Kidney (tissue), 14 donors: ENCODE results near the gene TGFBR3. TPM values are rescaled to one million over a fixed set of nuclear protein-coding genes. Genes with fewer than 3 reads are reported as not detected.

Source experiments
- DNase-seq, 5 donors: peaks; one replicate each; pipeline ENCODE4 v3.0.0-alpha.2; 2013 to 2020
- FAIRE-seq: peaks from 2 replicates; lab custom pipeline; 2012; peaks lifted over from hg19 to GRCh38; lab: Jason Lieb, UNC
- H3K27ac ChIP-seq, 2 donors: one replicate each; pipeline ENCODE4 v1.7.0; 2013; ENCODE audit warnings: low read depth in 2 of 2, low read length in 2 of 2, inconsistent platforms in 1 of 2
- H3K27me3 ChIP-seq: one replicate; pipeline ENCODE4 v1.7.1; 2013; ENCODE audit warnings: low read length, inconsistent platforms; ENCODE audit not compliant: control insufficient read depth, insufficient read depth
- H3K36me3 ChIP-seq, 3 donors: one replicate each; pipeline versions ENCODE4 v1.7.0 to v1.7.1; 2013; ENCODE audit warnings: low read length in 3 of 3, control low read depth in 1 of 3, inconsistent platforms in 1 of 3; ENCODE audit not compliant: insufficient read depth in 3 of 3, control insufficient read depth in 2 of 3
- H3K4me1 ChIP-seq, 3 donors: one replicate each; pipeline versions ENCODE4 v1.7.0 to v1.7.1; 2013; ENCODE audit warnings: low read length in 3 of 3, inconsistent platforms in 1 of 3, low read depth in 1 of 3; ENCODE audit not compliant: control insufficient read depth in 2 of 3, insufficient read depth in 2 of 3
- H3K4me3 ChIP-seq, 3 donors: one replicate each; pipeline versions ENCODE4 v1.7.0 to v1.8.1; 2013; ENCODE audit warnings: low read length in 3 of 3, control low read depth in 1 of 3, inconsistent platforms in 1 of 3
- H3K9ac ChIP-seq, 3 donors: one replicate each; pipeline versions ENCODE4 v1.7.0 to v1.7.1; 2013; ENCODE audit warnings: low read length in 3 of 3, control low read depth in 1 of 3, inconsistent platforms in 1 of 3
- H3K9me3 ChIP-seq, 3 donors: one replicate each; pipeline versions ENCODE4 v1.7.0 to v1.7.1; 2013; ENCODE audit warnings: low read length in 3 of 3, control low read depth in 1 of 3, inconsistent platforms in 1 of 3; ENCODE audit not compliant: control insufficient read depth in 2 of 3, insufficient read depth in 1 of 3
- intact Hi-C: fragments of 100-400 bp; cut with DNase I; formaldehyde crosslinking; loops from one replicate; pipeline ENCODE4 v1.11.1; 2022
- polyA plus RNA-seq: library from polyadenylated mRNA; stranded (reverse); fragments of 350-450 nt; fragmentation: Illumina TruSeq; extraction: RNeasy Lipid Tissue Mini Kit (QIAGEN cat#74804); gene quantifications from one replicate; pipeline ENCODE4 v1.2.3, GENCODE V29; 2014; ENCODE audit warnings: low read depth, low replicate concordance; ENCODE audit not compliant: insufficient read depth
- total RNA-seq: library from RNA; stranded (reverse); fragmentation: NEBNext Ultra II Directional; extraction: Animal tissue kit (Norgen Biotek cat#: 25700); gene quantifications from one replicate; pipeline ENCODE4 v1.2.1, GENCODE V29; 2021
- TF ChIP-seq, protein P1 (sequence below): IDR thresholded peaks from 3 replicates; pipeline ENCODE4 v1.5.1; 2012; ENCODE audit warnings: mild to moderate bottlenecking, moderate library complexity, borderline replicate concordance; ENCODE audit not compliant: insufficient read depth; ENCODE audit errors: extremely low read depth
- donor health status: control.
- donor health status: control.
- donor health status: control.
- donor health status: control.
- donor health status: control.
- donor health status: DM: yes; HTN: yes; CAD: no.
- donor health status: Normal renal cell carcinoma (clear cell type).

Gene TGFBR3
- total and polyA plus RNA-seq, 2 donors from 2014 or later: 15.8 to 57.9 TPM

- H3K4me1 ChIP-seq: peaks cover 0 to 29% (median 8%) of the 10 kb centered on the region in 3 donors
- TF ChIP-seq, protein P1, sequence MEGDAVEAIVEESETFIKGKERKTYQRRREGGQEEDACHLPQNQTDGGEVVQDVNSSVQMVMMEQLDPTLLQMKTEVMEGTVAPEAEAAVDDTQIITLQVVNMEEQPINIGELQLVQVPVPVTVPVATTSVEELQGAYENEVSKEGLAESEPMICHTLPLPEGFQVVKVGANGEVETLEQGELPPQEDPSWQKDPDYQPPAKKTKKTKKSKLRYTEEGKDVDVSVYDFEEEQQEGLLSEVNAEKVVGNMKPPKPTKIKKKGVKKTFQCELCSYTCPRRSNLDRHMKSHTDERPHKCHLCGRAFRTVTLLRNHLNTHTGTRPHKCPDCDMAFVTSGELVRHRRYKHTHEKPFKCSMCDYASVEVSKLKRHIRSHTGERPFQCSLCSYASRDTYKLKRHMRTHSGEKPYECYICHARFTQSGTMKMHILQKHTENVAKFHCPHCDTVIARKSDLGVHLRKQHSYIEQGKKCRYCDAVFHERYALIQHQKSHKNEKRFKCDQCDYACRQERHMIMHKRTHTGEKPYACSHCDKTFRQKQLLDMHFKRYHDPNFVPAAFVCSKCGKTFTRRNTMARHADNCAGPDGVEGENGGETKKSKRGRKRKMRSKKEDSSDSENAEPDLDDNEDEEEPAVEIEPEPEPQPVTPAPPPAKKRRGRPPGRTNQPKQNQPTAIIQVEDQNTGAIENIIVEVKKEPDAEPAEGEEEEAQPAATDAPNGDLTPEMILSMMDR: no peak
- no peaks in the 10 kb centered on the region for H3K36me3 ChIP-seq
- intact Hi-C loops: no loop called here
- FAIRE-seq (no peak), DNase-seq (no peak)
- no peaks in the 10 kb centered on the region for H3K27me3 ChIP-seq
- H3K27ac ChIP-seq: no peak overlapping the region
- no peaks in the 10 kb centered on the region for H3K9me3 ChIP-seq
- no peak overlapping the region for H3K4me3 ChIP-seq
- no peak overlapping the region for H3K9ac ChIP-seq
Observed at GRCh38 chr1:91746728-91747338, 139.1 kb downstream of the TGFBR3 start.

- Histone ChIP-seq H3K36me3 (no peaks in the 10 kb centered on the region), H3K4me1 (peaks cover 0 to 27% (median 6%) of the 10 kb centered on the region in 3 donors), H3K27me3 (no peaks in the 10 kb centered on the region), H3K4me3 (no peak overlapping the region), H3K27ac (no peak overlapping the region), H3K9ac (no peak overlapping the region), H3K9me3 (no peaks in the 10 kb centered on the region)
- FAIRE-seq: no peak
- TF ChIP-seq, protein P1: no peak
- intact Hi-C loops: no loop called here
- peak in 1 of 5 donors; percentile 39 for DNase-seq
Observed at GRCh38 chr1:91745640-91746373, 140.1 kb downstream of the TGFBR3 start.

GRCh38 chr1:91744953-91745639, 140.9 kb downstream of the TGFBR3 start:
- H3K4me1 ChIP-seq: peaks cover 0 to 22% (median 6%) of the 10 kb centered on the region in 3 donors
- peak overlapping the region; percentile 24 to 47 for H3K27ac ChIP-seq
- no peaks in the 10 kb centered on the region for H3K9me3 ChIP-seq
- no peak for FAIRE-seq
- no peak overlapping the region for H3K9ac ChIP-seq
- intact Hi-C loops: no loop called here
- no peaks in the 10 kb centered on the region for H3K27me3 ChIP-seq
- TF ChIP-seq, protein P1: peak; percentile 40
- H3K36me3 ChIP-seq: no peaks in the 10 kb centered on the region
- H3K4me3 ChIP-seq: no peak overlapping the region
- peak in 1 of 5 donors; percentile 68 for DNase-seq
